SK-N-SH treated with all-trans-retinoic acid at 6 μM for 48 hours (cell line): Measurements from ENCODE around the gene SERPINB5.

Source experiments
- ATAC-seq: fragments of 200-7000 bp; cut with Tn5 transposase; 3 replicates; pipeline ENCODE4 v1.9.1; 2020; ENCODE audit warnings: mild to moderate bottlenecking, moderate library complexity
- BACH2 ChIP-seq: fragments of 250-450 bp; sonication (Bioruptor Pico); IDR thresholded peaks from 2 replicates; pipeline ENCODE4 v1.9.0; 2021; ENCODE audit warnings: mild to moderate bottlenecking, borderline replicate concordance
- CSDC2 ChIP-seq: fragments of 250-450 bp; sonication (Bioruptor Pico); IDR thresholded peaks from 2 replicates; pipeline ENCODE4 v1.5.0; 2020; ENCODE audit warnings: mild to moderate bottlenecking, moderate library complexity
- ESRRG ChIP-seq: fragments of 250-450 bp; sonication (Bioruptor Pico); IDR thresholded peaks from 2 replicates; pipeline ENCODE4 v1.6.1; 2021; ENCODE audit warnings: mild to moderate bottlenecking
- ISL1 ChIP-seq: fragments of 250-450 bp; sonication (Bioruptor Pico); IDR thresholded peaks from 2 replicates; pipeline ENCODE4 v2.1.2; 2022; ENCODE audit warnings: mild to moderate bottlenecking, moderate library complexity
- OSR1 ChIP-seq: fragments of 250-450 bp; sonication (Bioruptor Pico); IDR thresholded peaks from 2 replicates; pipeline ENCODE4 v1.8.0; 2022; ENCODE audit warnings: moderate library complexity, mild to moderate bottlenecking, inconsistent platforms
- PPARA ChIP-seq: fragments of 250-450 bp; sonication (Bioruptor Pico); IDR thresholded peaks from 2 replicates; pipeline ENCODE4 v1.5.0; 2020; ENCODE audit warnings: mild to moderate bottlenecking, borderline replicate concordance
- RARB ChIP-seq: fragments of 250-450 bp; sonication (Bioruptor Pico); IDR thresholded peaks from 2 replicates; pipeline ENCODE4 v1.8.0; 2021; ENCODE audit warnings: mild to moderate bottlenecking, moderate library complexity
- SNAI2 ChIP-seq: fragments of 250-450 bp; sonication (Bioruptor Pico); IDR thresholded peaks from 2 replicates; pipeline ENCODE4 v1.5.0; 2020; ENCODE audit warnings: mild to moderate bottlenecking, moderate library complexity
- TCF4 ChIP-seq: fragments of 250-450 bp; sonication (Bioruptor Pico); IDR thresholded peaks from 2 replicates; pipeline ENCODE4 v1.8.0; 2021; ENCODE audit warnings: mild to moderate bottlenecking, moderate library complexity, borderline replicate concordance
- TOX ChIP-seq: fragments of 250-450 bp; sonication (Bioruptor Pico); IDR thresholded peaks from 2 replicates; pipeline ENCODE4 v1.8.0; 2021; ENCODE audit warnings: mild to moderate bottlenecking, moderate library complexity, borderline replicate concordance
- TSHZ2 ChIP-seq: fragments of 250-450 bp; sonication (Bioruptor Pico); IDR thresholded peaks from 2 replicates; pipeline ENCODE4 v1.5.0; 2020; ENCODE audit warnings: mild to moderate bottlenecking, moderate library complexity
- ZC3H10 ChIP-seq: fragments of 250-450 bp; sonication (Bioruptor Pico); IDR thresholded peaks from 2 replicates; pipeline ENCODE4 v1.5.1; 2021; ENCODE audit warnings: mild to moderate bottlenecking, moderate library complexity
- ZFP3 ChIP-seq: fragments of 250-450 bp; sonication (Bioruptor Pico); IDR thresholded peaks from 2 replicates; pipeline ENCODE4 v1.5.0; 2020; ENCODE audit warnings: mild to moderate bottlenecking, moderate library complexity
- ZFP30 ChIP-seq: fragments of 450-650 bp; formaldehyde crosslinking; IDR thresholded peaks from 2 replicates; pipeline ENCODE4 v1.5.0; 2022; ENCODE audit warnings: mild to moderate bottlenecking, moderate library complexity
- ZNF565 ChIP-seq: fragments of 450-650 bp; formaldehyde crosslinking; conservative IDR thresholded peaks from 2 replicates; pipeline ENCODE4 v1.5.0; 2020; ENCODE audit warnings: low read depth, mild to moderate bottlenecking, moderate library complexity
- ZNF70 ChIP-seq: fragments of 450-650 bp; formaldehyde crosslinking; IDR thresholded peaks from 2 replicates; pipeline ENCODE4 v1.5.0; 2020; ENCODE audit warnings: mild to moderate bottlenecking, moderate library complexity
- ZNF8 ChIP-seq: fragments of 450-650 bp; formaldehyde crosslinking; IDR thresholded peaks from 2 replicates; pipeline ENCODE4 v1.5.0; 2020; ENCODE audit warnings: mild to moderate bottlenecking, moderate library complexity
- TF ChIP-seq, protein P1 (sequence below): fragments of 250-450 bp; sonication (Bioruptor Pico); IDR thresholded peaks from 2 replicates; pipeline ENCODE4 v1.8.0; 2021; ENCODE audit warnings: low read depth, mild to moderate bottlenecking, moderate library complexity, borderline replicate concordance
- TF ChIP-seq, protein P2 (sequence below): fragments of 250-450 bp; sonication (Bioruptor Pico); IDR thresholded peaks from 2 replicates; pipeline ENCODE4 v1.5.1; 2021; ENCODE audit warnings: mild to moderate bottlenecking, moderate library complexity
- TF ChIP-seq, protein P3 (sequence below): fragments of 250-450 bp; sonication (Bioruptor Pico); IDR thresholded peaks from 2 replicates; pipeline ENCODE4 v1.5.1; 2020; ENCODE audit warnings: low read depth, mild to moderate bottlenecking, moderate library complexity
- TF ChIP-seq, protein P4 (sequence below): fragments of 250-450 bp; sonication (Bioruptor Pico); IDR thresholded peaks from 2 replicates; pipeline ENCODE4 v1.8.0; 2020; ENCODE audit warnings: mild to moderate bottlenecking, moderate library complexity, borderline replicate concordance

The SERPINB5 gene

GRCh38 chr18:63506336-63506646 lies 29.5 kb downstream of the SERPINB5 start:
- TF ChIP-seq PPARA (CRISPR knock-in tag) (no peak), ZNF565 (CRISPR knock-in tag) (no peak), SNAI2 (CRISPR knock-in tag) (no peak), CSDC2 (CRISPR knock-in tag) (no peak), ISL1 (CRISPR knock-in tag) (no peak)
- TF ChIP-seq, protein P1, sequence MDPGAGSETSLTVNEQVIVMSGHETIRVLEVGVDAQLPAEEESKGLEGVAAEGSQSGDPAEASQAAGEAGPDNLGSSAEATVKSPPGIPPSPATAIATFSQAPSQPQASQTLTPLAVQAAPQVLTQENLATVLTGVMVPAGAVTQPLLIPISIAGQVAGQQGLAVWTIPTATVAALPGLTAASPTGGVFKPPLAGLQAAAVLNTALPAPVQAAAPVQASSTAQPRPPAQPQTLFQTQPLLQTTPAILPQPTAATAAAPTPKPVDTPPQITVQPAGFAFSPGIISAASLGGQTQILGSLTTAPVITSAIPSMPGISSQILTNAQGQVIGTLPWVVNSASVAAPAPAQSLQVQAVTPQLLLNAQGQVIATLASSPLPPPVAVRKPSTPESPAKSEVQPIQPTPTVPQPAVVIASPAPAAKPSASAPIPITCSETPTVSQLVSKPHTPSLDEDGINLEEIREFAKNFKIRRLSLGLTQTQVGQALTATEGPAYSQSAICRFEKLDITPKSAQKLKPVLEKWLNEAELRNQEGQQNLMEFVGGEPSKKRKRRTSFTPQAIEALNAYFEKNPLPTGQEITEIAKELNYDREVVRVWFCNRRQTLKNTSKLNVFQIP (CRISPR knock-in tag) = no peak
- TF ChIP-seq, protein P2, sequence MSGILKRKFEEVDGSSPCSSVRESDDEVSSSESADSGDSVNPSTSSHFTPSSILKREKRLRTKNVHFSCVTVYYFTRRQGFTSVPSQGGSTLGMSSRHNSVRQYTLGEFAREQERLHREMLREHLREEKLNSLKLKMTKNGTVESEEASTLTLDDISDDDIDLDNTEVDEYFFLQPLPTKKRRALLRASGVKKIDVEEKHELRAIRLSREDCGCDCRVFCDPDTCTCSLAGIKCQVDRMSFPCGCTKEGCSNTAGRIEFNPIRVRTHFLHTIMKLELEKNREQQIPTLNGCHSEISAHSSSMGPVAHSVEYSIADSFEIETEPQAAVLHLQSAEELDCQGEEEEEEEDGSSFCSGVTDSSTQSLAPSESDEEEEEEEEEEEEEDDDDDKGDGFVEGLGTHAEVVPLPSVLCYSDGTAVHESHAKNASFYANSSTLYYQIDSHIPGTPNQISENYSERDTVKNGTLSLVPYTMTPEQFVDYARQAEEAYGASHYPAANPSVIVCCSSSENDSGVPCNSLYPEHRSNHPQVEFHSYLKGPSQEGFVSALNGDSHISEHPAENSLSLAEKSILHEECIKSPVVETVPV (CRISPR knock-in tag) = no peak
- ATAC-seq = no peak

DNA sequence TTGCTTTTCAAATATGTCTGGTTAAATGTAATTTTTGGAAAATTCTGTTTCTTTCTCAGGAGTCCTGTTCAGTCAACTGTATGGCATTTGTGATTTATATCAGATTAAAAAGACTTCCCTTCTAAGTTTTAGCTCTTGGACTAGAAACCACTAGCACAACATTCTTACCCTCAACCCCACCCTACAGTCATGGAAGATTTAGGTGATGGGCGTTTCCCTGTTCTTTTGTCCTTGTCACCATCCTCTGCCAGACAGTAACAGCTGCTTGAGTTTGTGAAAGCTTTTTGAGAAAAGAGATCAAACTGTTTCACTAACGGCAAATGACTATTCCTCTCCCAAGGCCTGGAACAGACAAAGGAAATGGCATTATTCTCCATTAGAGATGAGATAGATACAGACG lies 31.8 kb downstream of the SERPINB5 start:
- TF ChIP-seq ZFP3 = no peak
- no peak for TF ChIP-seq BACH2 (CRISPR knock-in tag)
- TF ChIP-seq, protein P3, sequence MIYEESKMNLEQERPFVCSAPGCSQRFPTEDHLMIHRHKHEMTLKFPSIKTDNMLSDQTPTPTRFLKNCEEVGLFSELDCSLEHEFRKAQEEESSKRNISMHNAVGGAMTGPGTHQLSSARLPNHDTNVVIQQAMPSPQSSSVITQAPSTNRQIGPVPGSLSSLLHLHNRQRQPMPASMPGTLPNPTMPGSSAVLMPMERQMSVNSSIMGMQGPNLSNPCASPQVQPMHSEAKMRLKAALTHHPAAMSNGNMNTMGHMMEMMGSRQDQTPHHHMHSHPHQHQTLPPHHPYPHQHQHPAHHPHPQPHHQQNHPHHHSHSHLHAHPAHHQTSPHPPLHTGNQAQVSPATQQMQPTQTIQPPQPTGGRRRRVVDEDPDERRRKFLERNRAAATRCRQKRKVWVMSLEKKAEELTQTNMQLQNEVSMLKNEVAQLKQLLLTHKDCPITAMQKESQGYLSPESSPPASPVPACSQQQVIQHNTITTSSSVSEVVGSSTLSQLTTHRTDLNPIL (CRISPR knock-in tag) = no peak
- no peak for TF ChIP-seq TCF4 (CRISPR knock-in tag)
- no peak for TF ChIP-seq ZC3H10 (CRISPR knock-in tag)
- no peak for TF ChIP-seq TSHZ2 (CRISPR knock-in tag)
- TF ChIP-seq, all 23 proteins: peak for 0

DNA sequence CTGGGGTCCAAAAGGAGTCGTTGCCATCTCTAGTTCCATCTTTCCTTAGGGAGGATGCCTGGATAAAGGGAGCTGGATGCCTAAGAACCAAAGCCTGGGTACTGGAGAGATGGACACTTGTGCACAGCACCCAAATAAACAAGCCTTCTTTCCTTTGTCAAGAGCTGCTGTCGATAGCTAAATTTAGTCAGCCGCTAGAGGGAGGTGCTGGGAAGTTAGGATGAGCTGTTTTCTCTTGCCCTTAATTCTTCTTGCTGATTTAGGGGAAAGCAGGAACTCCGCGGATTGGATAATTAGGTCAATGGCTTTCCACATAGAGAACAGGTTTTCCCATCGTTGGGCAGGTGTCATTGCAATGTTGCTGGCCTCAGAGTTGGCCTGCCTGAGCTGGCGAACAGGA lies 34.5 kb downstream of the SERPINB5 start:
- TF ChIP-seq TOX (CRISPR knock-in tag) (no peak), PPARA (CRISPR knock-in tag) (no peak), ZNF8 (no peak), CSDC2 (CRISPR knock-in tag) (no peak), ZNF565 (CRISPR knock-in tag) (no peak), ESRRG (no peak), BACH2 (CRISPR knock-in tag) (no peak), ZC3H10 (CRISPR knock-in tag) (no peak), RARB (CRISPR knock-in tag) (no peak), ZFP30 (no peak), OSR1 (no peak), ZNF70 (CRISPR knock-in tag) (no peak), TCF4 (CRISPR knock-in tag) (no peak), TSHZ2 (CRISPR knock-in tag) (no peak)
- TF ChIP-seq, protein P4, sequence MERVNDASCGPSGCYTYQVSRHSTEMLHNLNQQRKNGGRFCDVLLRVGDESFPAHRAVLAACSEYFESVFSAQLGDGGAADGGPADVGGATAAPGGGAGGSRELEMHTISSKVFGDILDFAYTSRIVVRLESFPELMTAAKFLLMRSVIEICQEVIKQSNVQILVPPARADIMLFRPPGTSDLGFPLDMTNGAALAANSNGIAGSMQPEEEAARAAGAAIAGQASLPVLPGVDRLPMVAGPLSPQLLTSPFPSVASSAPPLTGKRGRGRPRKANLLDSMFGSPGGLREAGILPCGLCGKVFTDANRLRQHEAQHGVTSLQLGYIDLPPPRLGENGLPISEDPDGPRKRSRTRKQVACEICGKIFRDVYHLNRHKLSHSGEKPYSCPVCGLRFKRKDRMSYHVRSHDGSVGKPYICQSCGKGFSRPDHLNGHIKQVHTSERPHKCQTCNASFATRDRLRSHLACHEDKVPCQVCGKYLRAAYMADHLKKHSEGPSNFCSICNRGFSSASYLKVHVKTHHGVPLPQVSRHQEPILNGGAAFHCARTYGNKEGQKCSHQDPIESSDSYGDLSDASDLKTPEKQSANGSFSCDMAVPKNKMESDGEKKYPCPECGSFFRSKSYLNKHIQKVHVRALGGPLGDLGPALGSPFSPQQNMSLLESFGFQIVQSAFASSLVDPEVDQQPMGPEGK (CRISPR knock-in tag) = no peak
- TF ChIP-seq, protein P1 (CRISPR knock-in tag) = no peak
- TF ChIP-seq, protein P3 (CRISPR knock-in tag) = no peak
- TF ChIP-seq, all 23 proteins: peak for 0
- peak; percentile 88 for ATAC-seq

More for the DNA sequence above, 31.8 kb downstream of the SERPINB5 start:
- no peak for ATAC-seq
